H1 (cell line): ENCODE results near the gene DHTKD1. TPM values are rescaled to one million over a fixed set of nuclear protein-coding genes. Genes with fewer than 3 reads are reported as not detected.
A peak's percentile ranks its signal among the peaks of the same experiment; 100 is the strongest.

Experiments
- CTCF ChIA-PET: fragments of 300-600 bp; sonication (Branson Sonifier 250); formaldehyde crosslinking; loops from one replicate; lab custom pipeline; 2021; ENCODE audit not compliant: partially characterized antibody; lab: Charles Lee
- POLR2A ChIA-PET: fragments of 300-600 bp; sonication (Branson Sonifier 250); formaldehyde crosslinking; loops from one replicate; lab custom pipeline; 2021; ENCODE audit warnings: inconsistent platforms; ENCODE audit not compliant: partially characterized antibody; lab: Charles Lee
- DNase-seq, 2 experiments: peaks; one replicate each; pipeline versions ENCODE4 v3.0.0 to v3.0.0-alpha.2; 2010 to 2022; ENCODE audit warnings: low spot score in 2 of 2, low read depth in 1 of 2, mixed read lengths in 1 of 2
- FAIRE-seq: peaks from 2 replicates; lab custom pipeline; 2011; peaks lifted over from hg19 to GRCh38; lab: Jason Lieb, UNC
- H2AFZ ChIP-seq: 2 replicates; pipeline ENCODE4 v1.8.1; 2012; ENCODE audit warnings: low read length, inconsistent platforms
- H2AK5ac ChIP-seq: 2 replicates; pipeline ENCODE4 v1.6.1; 2013; ENCODE audit warnings: low read depth, low read length
- H2BK120ac ChIP-seq: replicated peaks from 2 replicates; pipeline ENCODE3; 2013; ENCODE audit warnings: low read depth, low read length, inconsistent platforms
- H2BK12ac ChIP-seq: 2 replicates; pipeline ENCODE4 v1.6.1; 2013; ENCODE audit warnings: low read depth, low read length
- H2BK15ac ChIP-seq: 2 replicates; pipeline ENCODE4 v1.6.1; 2013; ENCODE audit warnings: low read length
- H2BK20ac ChIP-seq: 2 replicates; pipeline ENCODE4 v1.6.1; 2013; ENCODE audit warnings: low read length
- H2BK5ac ChIP-seq: 2 replicates; pipeline ENCODE4 v1.6.1; 2013; ENCODE audit warnings: low read depth, low read length
- H3K14ac ChIP-seq: 2 replicates; pipeline ENCODE4 v1.6.1; 2013; ENCODE audit warnings: inconsistent platforms; ENCODE audit not compliant: insufficient read length
- H3K18ac ChIP-seq: 2 replicates; pipeline ENCODE4 v1.6.1; 2013; ENCODE audit warnings: low read length; ENCODE audit errors: extremely low read depth
- H3K23ac ChIP-seq: 2 replicates; pipeline ENCODE4 v1.6.1; 2013; ENCODE audit warnings: inconsistent platforms; ENCODE audit not compliant: insufficient read length
- H3K23me2 ChIP-seq: 2 replicates; pipeline ENCODE4 v1.6.1; 2013; ENCODE audit warnings: low read depth, low read length
- H3K27ac ChIP-seq: 2 replicates; pipeline ENCODE4 v1.6.1; 2011; ENCODE audit warnings: low read depth, low read length, inconsistent platforms
- H3K27me3 ChIP-seq, 4 experiments: replicated peaks in 1 of 4; 1 replicate in 1 of 4; 2 replicates in 3 of 4; pipeline versions ENCODE4 v1.6.1 to v1.8.1; 2011 to 2013; ENCODE audit warnings: low read length in 3 of 4, mild to moderate bottlenecking in 3 of 4, inconsistent platforms in 2 of 4, mixed read lengths in 2 of 4, moderate library complexity in 1 of 4; ENCODE audit not compliant: control insufficient read depth in 3 of 4, insufficient read depth in 3 of 4; ENCODE audit errors: extremely low read depth in 1 of 4
- H3K36me3 ChIP-seq, 4 experiments: 2 replicates each; pipeline versions ENCODE4 v1.6.1 to v1.8.1; 2011 to 2013; ENCODE audit warnings: mild to moderate bottlenecking in 4 of 4, low read length in 3 of 4, moderate library complexity in 2 of 4, control low read depth in 1 of 4, inconsistent platforms in 1 of 4; ENCODE audit not compliant: insufficient read depth in 4 of 4, control insufficient read depth in 2 of 4
- H3K4ac ChIP-seq: replicated peaks from 2 replicates; pipeline ENCODE3; 2013; ENCODE audit warnings: low read length, low read depth, mixed read lengths, inconsistent platforms; ENCODE audit not compliant: insufficient read length
- H3K4me1 ChIP-seq, 4 experiments: replicated peaks in 1 of 4; 1 replicate in 1 of 4; 2 replicates in 3 of 4; pipeline versions ENCODE4 v1.6.1 to v1.8.1; 2011 to 2013; ENCODE audit warnings: low read length in 3 of 4, inconsistent platforms in 2 of 4, mixed read lengths in 1 of 4; ENCODE audit not compliant: insufficient read depth in 4 of 4, control insufficient read depth in 3 of 4
- H3K4me2 ChIP-seq, 2 experiments: 2 replicates each; pipeline versions ENCODE4 v1.6.1 to v1.8.1; 2011 to 2013; ENCODE audit warnings: low read depth in 2 of 2, low read length in 2 of 2, control low read depth in 1 of 2, inconsistent platforms in 1 of 2, mild to moderate bottlenecking in 1 of 2; ENCODE audit not compliant: insufficient read depth in 1 of 2
- H3K4me3 ChIP-seq, 4 experiments: fragments of 200-600, 300-600 bp in 1 of 4; sonication (generic), shearing (Covaris generic), sonication (Bioruptor Twin) in 1 of 4; 2 replicates each; pipeline versions ENCODE4 v1.5.1 to v1.8.1; 2011 to 2016; ENCODE audit warnings: low read length in 4 of 4, low read depth in 3 of 4, control low read depth in 2 of 4, inconsistent platforms in 2 of 4, mild to moderate bottlenecking in 2 of 4, mixed read lengths in 1 of 4, moderate library complexity in 1 of 4; ENCODE audit not compliant: insufficient read depth in 2 of 4; ENCODE audit errors: extremely low read depth in 1 of 4
- H3K56ac ChIP-seq: replicated peaks from 2 replicates; pipeline ENCODE3; 2013; ENCODE audit warnings: low read depth, mild to moderate bottlenecking, mixed read lengths, low read length, inconsistent platforms; ENCODE audit not compliant: insufficient read length
- H3K79me1 ChIP-seq: 2 replicates; pipeline ENCODE4 v1.6.1; 2013; ENCODE audit warnings: low read depth, low read length, control low read depth
- H3K79me2 ChIP-seq, 2 experiments: 2 replicates each; pipeline versions ENCODE4 v1.6.1 to v1.8.1; 2012 to 2013; ENCODE audit warnings: low read length in 2 of 2, mild to moderate bottlenecking in 2 of 2, inconsistent platforms in 1 of 2; ENCODE audit not compliant: insufficient read depth in 2 of 2, control insufficient read depth in 1 of 2
- H3K9ac ChIP-seq, 4 experiments: replicated peaks in 1 of 4; 1 replicate in 1 of 4; 2 replicates in 3 of 4; pipeline versions ENCODE4 v1.6.1 to v1.8.1; 2011 to 2013; ENCODE audit warnings: low read depth in 3 of 4, low read length in 3 of 4, control low read depth in 2 of 4, mild to moderate bottlenecking in 2 of 4, moderate library complexity in 2 of 4, inconsistent platforms in 1 of 4; ENCODE audit errors: extremely low read depth in 1 of 4
- H3K9me3 ChIP-seq, 2 experiments: 2 replicates each; pipeline versions ENCODE4 v1.6.1 to v1.8.1; 2012 to 2013; ENCODE audit warnings: mild to moderate bottlenecking in 2 of 2, moderate library complexity in 2 of 2, control low read depth in 1 of 2, inconsistent platforms in 1 of 2, low read depth in 1 of 2, low read length in 1 of 2, mixed read lengths in 1 of 2; ENCODE audit not compliant: insufficient read depth in 2 of 2
- H4K20me1 ChIP-seq, 2 experiments: replicated peaks in 1 of 2; 2 replicates each; pipeline versions ENCODE3 to v1.8.1; 2011 to 2013; ENCODE audit warnings: inconsistent platforms in 2 of 2, low read length in 2 of 2, mild to moderate bottlenecking in 1 of 2; ENCODE audit not compliant: insufficient read depth in 2 of 2, control insufficient read depth in 1 of 2
- H4K5ac ChIP-seq: 2 replicates; pipeline ENCODE4 v1.6.1; 2013; ENCODE audit warnings: low read length, low read depth, mixed read lengths, inconsistent platforms; ENCODE audit not compliant: insufficient read length
- H4K8ac ChIP-seq: 2 replicates; pipeline ENCODE4 v1.8.0; 2013; ENCODE audit warnings: mild to moderate bottlenecking, moderate library complexity, low read length, inconsistent platforms; ENCODE audit not compliant: insufficient read depth; ENCODE audit errors: extremely low read depth
- H4K91ac ChIP-seq: replicated peaks from 2 replicates; pipeline ENCODE3; 2013; ENCODE audit warnings: low read length, mixed read lengths, inconsistent platforms; ENCODE audit not compliant: insufficient read length
- GTF2F1 ChIP-seq: IDR thresholded peaks from 2 replicates; pipeline ENCODE4 v1.6.1; 2012; ENCODE audit warnings: low read depth, low read length, improper control_type of control experiment, borderline replicate concordance
- KDM1A ChIP-seq: fragments of 200-600, 300-600 bp; sonication (generic); IDR thresholded peaks from 2 replicates; pipeline ENCODE4 v1.7.1; 2016; ENCODE audit warnings: mild to moderate bottlenecking, low read length, borderline replicate concordance
- WGBS, 2 experiments: shearing (Covaris generic) in 1 of 2; methylation state at CpG; one replicate each; pipeline versions ENCODE4 v1.1.6 to v1.1.7; 2013 to 2015; ENCODE audit warnings: low lambda C conversion rate in 2 of 2, mixed read lengths in 2 of 2, inconsistent platforms in 1 of 2, low coverage in 1 of 2, missing lambda C conversion rate in 1 of 2; ENCODE audit not compliant: insufficient replicate concordance in 2 of 2, insufficient coverage in 1 of 2, insufficient read length in 1 of 2; ENCODE audit errors: extremely low coverage in 1 of 2, missing lambda C conversion rate in 1 of 2; 5-methylcytosine and 5-hydroxymethylcytosine counted together
- polyA plus RNA-seq, 7 experiments: library from polyadenylated mRNA; depleted of rRNA in 3 of 7; stranded (reverse) in 5 of 7; unstranded in 2 of 7; fragments of >200 nt in 5 of 7; fragments of 200-250 nt in 2 of 7; gene quantifications; 1 replicate in 5 of 7; 2 replicates in 1 of 7; 4 replicates in 1 of 7; pipeline versions ENCODE4 v1.2.1 to v1.2.3, GENCODE V29; 2011 to 2013; ENCODE audit warnings: missing spikeins in 2 of 7, mixed read lengths in 2 of 7
- total RNA-seq: library from RNA; stranded (reverse); fragmentation: NEBNext Ultra II Directional; extraction: Animal tissue kit (Norgen Biotek cat#: 25700); gene quantifications from 2 replicates; pipeline ENCODE4 v1.2.1, GENCODE V29; 2021

Gene DHTKD1
- total and polyA plus RNA-seq, 2 of the 8 experiments (the other 6 are each of a cell fraction or from before 2014, with no cell fraction given): 49.8 to 74.9 TPM

DNA sequence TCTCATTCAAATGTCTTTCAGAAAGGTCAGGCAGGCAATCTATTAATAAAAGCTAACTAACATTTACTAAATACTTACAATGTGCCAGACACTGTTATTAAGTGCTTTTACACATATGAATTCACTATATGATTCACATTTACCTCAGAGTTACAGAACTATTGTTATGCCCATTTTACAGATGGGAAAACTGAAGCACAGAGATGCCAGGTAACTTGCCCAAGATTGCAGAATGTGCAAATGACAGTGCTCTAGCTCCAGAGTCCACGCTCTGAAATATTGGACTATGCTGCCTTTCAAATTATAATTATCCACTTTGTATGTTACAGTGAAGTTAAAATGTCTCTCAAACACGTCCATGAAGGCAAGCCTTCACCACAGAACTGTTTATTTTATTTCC is 48.2 kb upstream of the DHTKD1 start:
- no peak for FAIRE-seq
- TF ChIP-seq KDM1A (peak; percentile 29; the same call in 1 of the 2 replicates), GTF2F1 (no peak)
- Histone ChIP-seq H3K18ac (no peak overlapping the region), H3K27me3 (no peaks in the 10 kb centered on the region), H2AK5ac (no peak overlapping the region), H3K9me3 (no peaks in the 10 kb centered on the region), H3K27ac (no peak overlapping the region), H2BK15ac (no peak overlapping the region), H3K56ac (no peak overlapping the region), H3K79me1 (no peaks in the 10 kb centered on the region), H2AFZ (no peak overlapping the region), H3K9ac (no peak overlapping the region), H2BK5ac (no peak overlapping the region), H4K5ac (no peak overlapping the region), H2BK120ac (no peak overlapping the region), H3K79me2 (peaks cover 0 to 53% of the 10 kb centered on the region in 2 experiments; a peak in 2 of 4 replicates), H3K4me3 (no peak overlapping the region), H4K20me1 (peaks cover 0 to 3% of the 10 kb centered on the region in 2 experiments), H3K23me2 (no peaks in the 10 kb centered on the region), H3K4ac (no peak overlapping the region), H3K36me3 (peaks cover 0 to 6% (median 0%) of the 10 kb centered on the region in 4 experiments; a peak in 2 of 8 replicates), H4K8ac (no peak overlapping the region), H3K4me1 (no peaks in the 10 kb centered on the region), H4K91ac (no peak overlapping the region), H3K4me2 (no peak overlapping the region), H2BK20ac (no peak overlapping the region), H3K23ac (no peak overlapping the region), H3K14ac (no peak overlapping the region), H2BK12ac (no peak overlapping the region)
- POLR2A ChIA-PET: no interaction called here
- 87% methylated on average over 2 of the region's 2 CpGs; no CpG with 5 or more reads in 1 of the 2 experiments for WGBS, 2 experiments
- no peak for DNase-seq
- CTCF ChIA-PET: interaction anchor here (0.6 kb wide), 1 partner anchor 194 kb away, joined by 3 read pairs; no protein-coding TSS in a partner anchor
